Prostate gland (tissue), 2 donors: ENCODE results near the gene ARHGAP40.
"Not testable (repeated sequence)": the region's sequence is repeated elsewhere in the genome, so short reads cannot be mapped to it uniquely, and the experiment has no call there.

Experiments used
- CTCF ChIP-seq, 4 experiments: fragments of 200-600 bp in 2 of 4; fragments of 450-650 bp in 2 of 4; sonication (generic) in 2 of 4; IDR thresholded peaks; 1 replicate in 3 of 4; 2 replicates in 1 of 4; pipeline ENCODE4 v1.5.1; 2016 to 2019; ENCODE audit warnings: antibody characterized with exemption in 4 of 4, mild to moderate bottlenecking in 2 of 4, moderate library complexity in 2 of 4
- POLR2A ChIP-seq: fragments of 450-650 bp; IDR thresholded peaks from one replicate; pipeline ENCODE4 v1.6.1; 2016; ENCODE audit warnings: antibody characterized with exemption, mild to moderate bottlenecking

DNA sequence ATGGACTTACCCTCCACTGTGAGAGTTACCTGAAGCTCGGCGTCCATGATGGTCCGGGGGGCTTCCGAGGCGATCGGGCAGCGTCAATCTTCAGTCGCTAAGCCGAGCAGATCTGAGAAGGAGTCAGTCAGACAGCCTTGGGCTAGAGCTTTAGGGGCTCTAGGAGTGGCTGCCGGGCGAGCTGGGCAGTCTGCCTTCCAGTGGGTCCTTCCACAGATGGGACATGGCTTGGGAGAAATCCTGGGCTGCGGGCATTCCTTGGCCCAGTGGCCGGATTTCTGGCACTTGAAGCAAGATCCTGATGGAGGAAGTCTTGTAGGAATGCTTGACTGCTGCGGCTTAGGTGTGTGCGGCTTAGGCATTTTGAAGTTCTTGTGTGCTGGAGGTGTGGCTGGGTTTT lies 5.7 kb upstream of the ARHGAP40 start:
- TF ChIP-seq CTCF (IDR thresholded peaks at IDR 0.05); POLR2A: not testable (repeated sequence)
